Nephron progenitor cell (in vitro differentiated cells): ENCODE data around the gene PITPNC1.

Experiments
- DNase-seq: peaks from one replicate; pipeline ENCODE4 v3.0.0; 2021
- H3K27ac Mint-ChIP-seq: 2 replicates; pipeline ENCODE4 v1.8.0; 2021; ENCODE audit warnings: mild to moderate bottlenecking, moderate library complexity, mixed read lengths
- H3K27me3 Mint-ChIP-seq: 2 replicates; pipeline ENCODE4 v1.8.0; 2021; ENCODE audit warnings: mild to moderate bottlenecking, low read depth, mixed read lengths; ENCODE audit not compliant: poor library complexity
- H3K36me3 Mint-ChIP-seq: 2 replicates; pipeline ENCODE4 v1.8.0; 2021; ENCODE audit warnings: low read depth, mixed read lengths
- H3K4me1 Mint-ChIP-seq: 2 replicates; pipeline ENCODE4 v1.8.0; 2021; ENCODE audit warnings: mixed read lengths
- H3K4me3 Mint-ChIP-seq: 2 replicates; pipeline ENCODE4 v1.8.0; 2021; ENCODE audit warnings: mild to moderate bottlenecking, moderate library complexity, mixed read lengths
- H3K9me3 Mint-ChIP-seq: 2 replicates; pipeline ENCODE4 v1.8.0; 2021; ENCODE audit warnings: mild to moderate bottlenecking, moderate library complexity, mixed read lengths
- CTCF ChIP-seq: fragments of 200-600 bp; sonication (generic); IDR thresholded peaks from 2 replicates; pipeline ENCODE4 v1.5.0; 2021; ENCODE audit warnings: antibody characterized with exemption

The PITPNC1 gene

DNA sequence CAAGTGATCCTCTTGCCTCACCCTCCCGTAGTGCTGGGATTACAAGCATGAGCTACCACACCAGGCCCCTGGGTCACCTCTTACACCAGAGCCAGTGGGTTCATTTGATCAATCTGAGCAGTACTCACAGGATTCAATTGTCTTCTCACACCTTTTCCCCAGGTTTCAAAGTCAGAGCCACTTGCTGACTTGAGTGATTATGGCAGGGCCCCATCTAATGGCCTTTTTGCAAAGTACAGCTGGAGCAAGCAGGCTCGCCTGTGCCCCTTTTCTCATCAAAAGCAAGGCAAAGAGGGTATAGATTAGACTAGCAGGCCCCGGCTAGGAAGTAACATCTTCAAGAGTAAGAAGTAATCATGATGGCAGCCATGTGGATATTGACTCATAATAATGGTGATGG, 225.9 kb downstream of the PITPNC1 start:
- no peak overlapping the region for H3K27ac Mint-ChIP-seq
- H3K36me3 Mint-ChIP-seq, result peaks cover 22% of the 10 kb centered on the region
- TF ChIP-seq CTCF, result peak; percentile 41
- peaks cover 13% of the 10 kb centered on the region for H3K27me3 Mint-ChIP-seq
- H3K4me3 Mint-ChIP-seq, result no peak overlapping the region
- H3K4me1 Mint-ChIP-seq, result peaks cover 37% of the 10 kb centered on the region
- no peak for DNase-seq
- peaks cover 22% of the 10 kb centered on the region for H3K9me3 Mint-ChIP-seq

- Mint-ChIP-seq H3K27me3 (peaks cover 6% of the 10 kb centered on the region), H3K4me1 (peaks cover 33% of the 10 kb centered on the region), H3K4me3 (no peak overlapping the region), H3K9me3 (peaks cover 8% of the 10 kb centered on the region), H3K27ac (no peak overlapping the region), H3K36me3 (peaks cover 5% of the 10 kb centered on the region)
- no peak for DNase-seq
- TF ChIP-seq CTCF, result no peak
Measured at GRCh38 chr17:67605256-67605912, 228.3 kb downstream of the PITPNC1 start.

GRCh38 chr17:67606471-67606870, 229.4 kb downstream of the PITPNC1 start:
- Mint-ChIP-seq H3K27me3 (peaks cover 6% of the 10 kb centered on the region), H3K9me3 (no peaks in the 10 kb centered on the region), H3K27ac (no peak overlapping the region), H3K36me3 (no peaks in the 10 kb centered on the region), H3K4me1 (peaks cover 27% of the 10 kb centered on the region), H3K4me3 (no peak overlapping the region)
- no peak for TF ChIP-seq CTCF
- DNase-seq, result no peak

GRCh38 chr17:67606896-67607604, 230.0 kb downstream of the PITPNC1 start:
- no peak for TF ChIP-seq CTCF
- no peaks in the 10 kb centered on the region for H3K36me3 Mint-ChIP-seq
- no peak for DNase-seq
- H3K27me3 Mint-ChIP-seq, result peaks cover 6% of the 10 kb centered on the region
- no peaks in the 10 kb centered on the region for H3K9me3 Mint-ChIP-seq
- peaks cover 25% of the 10 kb centered on the region for H3K4me1 Mint-ChIP-seq
- no peak overlapping the region for H3K27ac Mint-ChIP-seq
- no peak overlapping the region for H3K4me3 Mint-ChIP-seq

DNA sequence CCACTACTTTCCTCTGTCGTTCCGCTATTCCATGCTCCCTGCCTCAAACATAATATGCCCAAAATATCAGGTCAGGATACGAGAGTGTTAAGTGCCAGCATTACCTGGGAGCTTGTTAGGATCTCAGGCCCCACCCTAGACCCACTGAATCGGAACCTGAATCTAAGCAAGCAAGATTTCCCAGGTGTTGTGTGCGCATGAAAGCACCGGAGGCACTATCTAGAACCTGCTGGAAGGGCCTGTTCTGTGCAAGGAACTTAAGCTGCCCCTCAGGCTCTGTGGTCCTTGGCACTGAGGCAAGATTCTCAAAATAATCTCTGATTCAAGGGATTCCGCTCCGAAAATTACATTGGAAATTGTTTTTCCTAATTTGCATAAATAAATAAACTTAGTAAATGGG, 233.0 kb downstream of the PITPNC1 start:
- Mint-ChIP-seq H3K27me3 (peaks cover 6% of the 10 kb centered on the region), H3K4me1 (peaks cover 16% of the 10 kb centered on the region), H3K27ac (no peak overlapping the region), H3K36me3 (no peaks in the 10 kb centered on the region), H3K9me3 (no peaks in the 10 kb centered on the region), H3K4me3 (no peak overlapping the region)
- no peak for TF ChIP-seq CTCF
- no peak for DNase-seq

- no peak for TF ChIP-seq CTCF
Measured at GRCh38 chr17:67613961-67614360, 236.9 kb downstream of the PITPNC1 start.

More at GRCh38 chr17:67613961-67614360, 236.9 kb downstream of the PITPNC1 start:
- Mint-ChIP-seq H3K4me1 (peaks cover 33% of the 10 kb centered on the region), H3K27me3 (peaks cover 3% of the 10 kb centered on the region), H3K9me3 (no peaks in the 10 kb centered on the region), H3K36me3 (no peaks in the 10 kb centered on the region), H3K27ac (no peak overlapping the region), H3K4me3 (no peak overlapping the region)
- DNase-seq, result no peak
